Neural progenitor cell (in vitro differentiated cells): ENCODE measurements around the gene NTN5.

Experiments used
- EZH2 ChIP-seq: fragments of 200-600 bp; sonication (generic); IDR thresholded peaks from 2 replicates; pipeline ENCODE4 v1.6.1; 2017; ENCODE audit warnings: antibody characterized with exemption, mild to moderate bottlenecking, moderate library complexity
- TF ChIP-seq, protein P1 (sequence below): fragments of 200-600 bp; sonication (generic); IDR thresholded peaks from 2 replicates; pipeline ENCODE4 v1.5.1; 2017; ENCODE audit warnings: antibody characterized with exemption, mild to moderate bottlenecking

- TF ChIP-seq, protein P1, sequence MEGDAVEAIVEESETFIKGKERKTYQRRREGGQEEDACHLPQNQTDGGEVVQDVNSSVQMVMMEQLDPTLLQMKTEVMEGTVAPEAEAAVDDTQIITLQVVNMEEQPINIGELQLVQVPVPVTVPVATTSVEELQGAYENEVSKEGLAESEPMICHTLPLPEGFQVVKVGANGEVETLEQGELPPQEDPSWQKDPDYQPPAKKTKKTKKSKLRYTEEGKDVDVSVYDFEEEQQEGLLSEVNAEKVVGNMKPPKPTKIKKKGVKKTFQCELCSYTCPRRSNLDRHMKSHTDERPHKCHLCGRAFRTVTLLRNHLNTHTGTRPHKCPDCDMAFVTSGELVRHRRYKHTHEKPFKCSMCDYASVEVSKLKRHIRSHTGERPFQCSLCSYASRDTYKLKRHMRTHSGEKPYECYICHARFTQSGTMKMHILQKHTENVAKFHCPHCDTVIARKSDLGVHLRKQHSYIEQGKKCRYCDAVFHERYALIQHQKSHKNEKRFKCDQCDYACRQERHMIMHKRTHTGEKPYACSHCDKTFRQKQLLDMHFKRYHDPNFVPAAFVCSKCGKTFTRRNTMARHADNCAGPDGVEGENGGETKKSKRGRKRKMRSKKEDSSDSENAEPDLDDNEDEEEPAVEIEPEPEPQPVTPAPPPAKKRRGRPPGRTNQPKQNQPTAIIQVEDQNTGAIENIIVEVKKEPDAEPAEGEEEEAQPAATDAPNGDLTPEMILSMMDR: no peak
- TF ChIP-seq EZH2: no peak
Observed at GRCh38 chr19:48619692-48620585, 52.9 kb downstream of the NTN5 start.
